Activated CD8-positive, alpha-beta memory T cell treated with anti-CD3 and anti-CD28 coated beads, Interleukin-2, amount 50 U/mL, for 24 hours (primary cell): ENCODE data around the gene RNF130.
"Not testable (repeated sequence)": the region's sequence is repeated elsewhere in the genome, so short reads cannot be mapped to it uniquely, and the experiment has no call there.

Source experiments
- DNase-seq: peaks from one replicate; pipeline ENCODE4 v3.0.0-alpha.2; 2020; ENCODE audit errors: extremely low read depth

The RNF130 gene

DNA sequence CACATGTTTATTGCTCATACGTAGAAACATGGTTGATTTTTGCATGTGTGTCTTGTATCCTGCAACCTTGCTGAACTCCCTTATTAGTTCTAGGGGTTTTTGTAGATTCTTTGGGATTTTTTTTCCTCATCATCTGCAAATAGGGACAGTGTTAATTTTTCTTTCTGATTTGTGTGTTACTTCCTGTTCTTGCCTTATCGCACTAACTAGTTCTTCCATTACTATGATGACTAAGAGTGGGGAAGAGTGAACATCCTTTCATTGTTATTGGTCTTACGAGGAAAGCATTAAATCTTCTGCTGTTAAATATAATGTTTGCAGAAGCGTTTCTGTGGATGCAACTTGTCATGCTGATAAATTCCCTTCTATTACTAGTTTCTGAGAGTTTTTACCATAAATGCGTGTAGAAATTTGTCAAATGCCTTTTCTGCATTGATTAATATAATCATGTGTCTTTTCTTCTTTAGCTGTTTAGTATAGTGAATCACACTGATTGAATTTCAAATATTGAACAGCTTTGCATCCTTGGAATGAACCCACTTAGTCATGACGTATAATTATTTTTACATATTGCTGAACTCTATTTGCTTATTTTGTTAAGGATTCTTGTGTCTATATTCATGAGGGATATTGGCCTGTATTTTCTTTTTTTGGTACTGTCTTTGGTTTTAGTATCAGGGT lies 32.1 kb upstream of the RNF130 start:
- no peak for DNase-seq

DNA sequence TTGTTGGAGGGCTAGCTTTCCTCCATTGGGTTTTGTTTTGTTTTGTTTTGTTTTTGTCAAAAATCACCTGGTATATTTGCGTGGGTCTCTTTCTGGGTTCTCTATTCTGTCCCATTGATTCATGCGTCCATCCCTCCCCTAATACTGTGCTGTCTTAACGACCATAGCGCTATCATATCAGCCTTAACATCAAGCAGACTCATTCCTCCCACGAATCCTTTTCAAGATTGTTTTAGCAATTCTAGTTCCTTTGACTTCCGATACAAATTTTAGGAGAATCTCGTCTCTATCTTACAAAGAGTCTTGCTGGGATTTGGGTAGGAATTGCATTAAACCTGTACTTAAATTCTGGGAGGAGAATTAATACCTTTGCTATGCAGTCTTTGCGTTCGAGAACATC lies 31.1 kb upstream of the RNF130 start:
- no peak for DNase-seq

DNA sequence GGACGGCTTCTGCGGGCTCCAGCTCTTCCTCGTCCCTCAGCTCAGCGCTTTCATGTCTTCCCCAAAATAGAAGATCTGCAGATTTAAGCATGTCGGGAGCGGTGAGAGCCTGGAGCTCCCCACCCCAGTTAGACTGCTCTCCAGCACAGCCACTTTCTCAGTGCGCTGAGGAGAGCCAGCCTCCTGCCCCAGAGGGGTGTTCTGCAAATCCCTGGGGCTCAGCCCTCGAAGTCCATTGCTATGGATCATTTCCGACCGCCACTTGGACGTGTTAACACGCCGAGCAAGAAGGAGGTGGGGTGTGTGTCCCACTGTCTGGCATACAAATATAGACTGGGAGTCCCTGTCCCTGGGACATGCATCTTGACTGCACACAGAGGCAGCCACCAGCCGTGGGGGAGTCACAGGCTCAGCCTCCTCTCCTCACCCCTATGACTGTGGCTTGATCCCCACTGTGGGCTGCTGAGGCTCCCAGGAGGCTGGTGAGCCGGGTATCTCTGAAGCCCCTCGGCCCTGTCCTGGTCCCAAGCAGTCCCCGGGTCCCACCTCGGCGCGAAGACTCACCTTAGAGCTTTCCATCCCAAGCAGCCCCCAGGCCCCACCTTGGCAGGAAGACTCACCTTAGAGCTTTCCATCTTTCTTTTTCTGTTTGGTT lies 30.0 kb upstream of the RNF130 start:
- no peak for DNase-seq

DNA sequence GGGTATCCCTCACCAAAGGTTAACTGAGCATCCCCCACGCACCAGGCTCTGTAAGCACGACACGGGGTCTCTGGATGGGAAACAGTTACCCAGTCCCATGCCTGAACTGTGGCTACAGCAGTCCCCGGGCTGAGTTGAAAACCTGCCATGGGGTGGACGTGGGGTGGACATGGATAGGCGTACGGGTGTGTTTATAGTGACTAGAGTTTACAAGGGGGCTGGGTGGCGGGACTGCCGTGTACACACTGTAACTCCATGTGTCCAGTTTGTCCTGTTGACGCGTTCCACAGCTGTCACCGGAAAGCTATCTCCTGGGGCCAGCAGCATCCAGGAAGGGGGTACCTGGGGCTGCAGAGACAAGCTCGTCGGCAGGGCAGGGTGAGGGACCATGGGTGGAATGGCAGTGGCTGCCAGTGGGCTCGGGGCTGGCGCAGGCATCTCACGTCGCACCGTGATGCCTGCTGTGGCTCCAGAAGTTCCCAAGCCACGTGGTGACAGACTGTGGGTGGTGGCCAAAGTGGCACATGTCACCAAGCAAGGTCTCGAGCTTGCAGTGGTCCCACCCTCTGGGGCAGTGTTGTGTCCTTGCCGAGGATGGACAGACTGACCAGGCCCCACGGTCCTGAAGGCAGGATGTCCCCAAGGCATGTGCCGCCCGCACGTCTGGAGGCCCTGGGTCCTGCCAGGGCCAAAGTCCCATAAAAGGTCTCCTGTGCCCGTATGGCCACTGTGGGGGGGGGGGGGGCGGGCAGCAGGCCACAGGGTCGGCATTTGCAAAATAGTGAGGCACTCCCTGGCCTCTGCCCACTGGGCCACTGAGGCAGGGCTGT lies 29.3 kb upstream of the RNF130 start:
- no peak for DNase-seq

DNA sequence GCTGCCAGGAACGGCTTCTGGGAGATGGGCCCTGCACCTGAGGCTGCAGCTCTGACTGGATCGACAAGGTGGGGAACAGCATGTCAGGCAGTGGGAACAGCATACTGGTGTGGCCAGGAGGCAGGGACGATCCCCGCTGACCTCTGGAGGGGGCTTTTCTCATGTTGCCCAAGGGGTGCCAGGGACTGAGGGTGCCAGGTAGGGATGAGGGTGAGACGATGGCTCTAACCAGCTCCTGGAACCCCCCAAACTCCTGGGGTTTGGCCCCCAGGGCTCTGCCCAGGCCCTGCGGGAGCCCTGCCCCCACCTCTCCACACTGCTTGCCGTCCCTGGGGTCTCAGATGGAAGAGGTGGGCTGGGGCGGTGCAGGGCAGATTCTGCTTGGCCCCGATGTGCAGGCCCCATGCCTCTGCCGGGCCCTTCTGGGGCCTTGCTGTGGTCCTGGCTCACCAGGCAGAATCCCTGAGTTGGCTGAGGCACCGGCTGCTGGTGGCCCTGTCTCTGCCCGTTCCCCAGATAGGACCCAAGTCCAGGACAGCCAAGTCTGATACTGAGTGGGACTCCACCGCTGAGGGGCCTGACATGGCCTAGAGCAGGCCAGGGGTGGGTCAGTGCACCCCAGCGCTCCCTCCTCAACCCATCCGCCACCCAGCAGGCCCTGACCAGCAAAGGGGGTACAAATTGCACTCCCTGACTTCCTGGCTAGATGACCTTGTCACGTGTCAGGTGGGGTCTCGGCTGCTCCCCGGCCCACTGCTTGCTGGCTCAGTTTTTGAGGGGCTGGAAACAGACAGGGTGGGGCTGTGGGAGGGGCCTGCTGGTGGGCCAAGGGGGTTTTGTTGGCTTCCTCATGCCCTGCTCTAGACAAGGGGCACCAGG lies 28.4 kb upstream of the RNF130 start:
- no peak for DNase-seq

DNA sequence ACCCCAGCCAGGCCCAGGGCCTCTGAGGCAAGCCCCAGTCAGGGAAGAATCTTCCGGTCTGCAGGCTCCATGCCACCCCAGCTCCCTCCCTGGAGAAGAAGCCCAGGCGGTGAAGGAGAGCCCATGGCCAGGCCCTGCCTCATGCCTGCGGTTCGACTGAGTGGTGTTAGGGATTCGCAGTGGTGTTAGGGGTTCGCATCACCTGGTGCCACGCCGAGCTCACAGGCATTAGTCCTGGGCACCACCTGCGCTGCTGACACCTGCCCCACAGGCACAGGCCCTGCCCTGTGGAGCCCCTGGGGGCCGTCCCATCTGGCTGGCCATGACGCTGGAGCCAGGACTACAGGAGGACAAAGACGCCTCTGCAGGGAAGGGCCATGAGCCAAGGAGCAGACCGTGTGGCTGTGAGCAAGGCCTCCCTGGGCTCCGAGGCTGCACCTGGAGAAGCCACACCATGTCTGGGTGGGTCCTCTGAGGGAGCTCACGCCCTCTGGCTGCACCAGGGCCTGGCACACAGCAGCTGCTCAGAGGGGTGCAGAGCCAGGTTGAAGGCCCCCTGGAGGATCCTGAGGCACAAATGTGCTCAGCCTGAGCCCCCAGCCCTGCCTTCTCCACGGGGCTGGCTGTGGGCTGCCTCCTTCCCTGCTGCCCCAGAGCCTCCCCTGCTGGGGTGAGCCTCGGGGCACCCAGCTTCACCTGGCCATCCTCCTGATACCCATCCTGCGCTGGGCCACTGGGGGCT lies 27.6 kb upstream of the RNF130 start:
- no peak for DNase-seq

DNA sequence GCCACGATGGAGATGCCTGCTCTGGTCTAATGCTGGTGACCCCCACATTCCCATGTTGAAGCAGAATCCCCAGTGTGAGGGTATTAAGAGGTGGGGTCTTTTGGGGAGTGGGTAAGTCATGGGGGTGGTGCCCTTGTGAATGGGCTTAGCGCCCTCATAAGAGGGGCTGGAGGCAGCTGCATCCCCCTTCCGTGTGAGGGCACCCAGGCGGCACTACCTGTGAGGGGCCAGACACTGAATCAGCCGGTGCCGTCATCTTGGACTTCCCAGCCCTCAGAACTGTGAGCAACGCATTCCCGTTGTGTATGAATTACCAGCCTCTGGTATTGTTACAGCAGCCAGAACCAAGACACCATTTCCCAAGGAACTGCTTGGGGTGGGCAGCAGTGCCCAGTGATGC lies 27.0 kb upstream of the RNF130 start:
- DNase-seq = no peak

DNA sequence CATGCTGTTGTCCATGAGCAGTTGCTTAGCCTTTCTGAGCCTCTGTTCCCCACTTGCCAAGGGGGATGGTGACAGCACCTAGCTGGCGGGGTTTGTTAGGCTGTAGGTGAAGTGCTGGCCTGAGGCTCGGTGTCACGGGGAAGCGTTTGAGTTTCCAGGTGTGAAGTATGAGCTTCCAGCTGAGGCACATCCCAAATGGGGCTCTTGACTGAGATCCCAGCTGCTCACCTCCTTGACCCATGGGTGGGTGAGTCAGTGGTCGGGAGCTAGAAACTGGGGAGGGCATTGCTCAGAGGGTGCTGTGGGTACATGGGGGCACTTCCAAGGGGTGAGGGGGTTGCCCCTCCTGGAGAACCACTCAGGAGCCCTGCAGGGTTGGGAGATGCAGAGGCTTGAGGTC lies 26.4 kb upstream of the RNF130 start:
- DNase-seq = no peak

DNA sequence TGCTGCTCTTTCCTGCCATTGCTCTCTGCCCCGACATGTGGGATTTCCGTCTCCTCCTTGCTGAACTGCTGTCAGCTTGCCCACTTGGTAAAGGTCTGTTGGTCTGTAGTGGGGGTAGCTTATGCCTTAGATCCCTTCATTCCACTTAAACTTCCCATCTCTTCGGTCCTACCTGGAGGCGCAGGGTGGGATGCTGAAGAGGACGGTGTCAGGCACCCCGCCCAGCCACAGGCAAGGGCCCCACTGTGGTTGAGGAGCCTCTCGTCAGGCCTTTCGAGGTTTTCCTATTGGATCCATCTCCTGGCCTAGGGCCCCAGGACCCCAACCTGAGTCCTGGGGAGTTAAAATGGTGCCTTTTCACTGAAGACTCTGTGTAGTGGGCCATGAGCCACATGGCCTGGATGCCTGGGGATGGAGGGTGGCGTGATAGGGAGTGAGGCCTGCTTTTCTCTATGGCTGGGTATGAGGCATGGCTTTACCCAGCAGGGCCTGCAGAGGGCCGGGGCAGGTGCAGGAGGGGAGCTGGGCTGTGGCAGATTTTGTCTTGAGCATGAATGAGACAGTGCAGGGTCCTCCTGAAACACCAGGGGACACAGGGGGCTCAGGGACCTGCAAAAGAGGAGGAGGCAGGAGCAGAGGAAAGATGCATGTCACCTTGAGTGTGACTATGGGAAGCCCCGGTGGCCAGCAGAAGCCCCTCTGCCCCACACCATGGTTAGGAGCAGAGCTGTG lies 25.8 kb upstream of the RNF130 start:
- DNase-seq = no peak

DNA sequence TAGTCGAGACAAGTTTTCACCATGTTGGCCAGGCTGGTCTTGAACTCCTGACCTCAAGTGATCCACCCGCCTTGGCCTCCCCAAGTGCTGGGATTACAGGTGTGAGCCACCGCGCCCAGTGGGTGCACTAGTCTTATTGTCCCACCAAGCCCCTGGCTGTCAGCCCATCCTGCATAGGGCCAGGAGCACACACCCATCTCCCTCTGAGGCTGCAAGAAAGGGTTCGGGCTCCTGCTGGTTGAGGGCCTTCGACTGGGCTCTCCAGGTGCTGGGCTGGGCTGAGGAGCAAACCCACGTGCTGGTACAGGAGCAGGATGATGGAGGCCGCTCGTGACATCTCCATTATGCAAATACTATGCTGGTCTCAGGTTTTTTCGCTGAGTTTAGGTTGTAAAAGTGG lies 25.1 kb upstream of the RNF130 start:
- DNase-seq = no peak

DNA sequence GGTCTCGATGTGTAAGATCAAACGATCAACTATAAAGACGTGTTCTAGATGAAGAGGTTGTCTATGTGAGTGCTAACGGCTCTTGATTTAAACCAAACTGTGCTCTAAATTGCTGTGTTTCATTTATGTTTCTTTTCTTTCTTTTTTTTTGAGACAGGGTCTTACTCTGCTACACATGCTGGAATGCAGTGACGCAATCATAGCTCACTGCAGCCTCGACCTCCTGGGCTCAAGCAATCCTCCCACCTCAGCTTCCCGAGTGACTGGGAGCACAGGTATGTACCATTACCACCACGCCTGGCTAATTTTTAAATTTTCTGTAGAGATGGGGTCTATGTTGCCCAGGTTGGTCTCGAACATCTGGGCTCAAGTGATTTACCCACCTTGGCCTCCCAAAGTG lies 24.0 kb upstream of the RNF130 start:
- no peak for DNase-seq

DNA sequence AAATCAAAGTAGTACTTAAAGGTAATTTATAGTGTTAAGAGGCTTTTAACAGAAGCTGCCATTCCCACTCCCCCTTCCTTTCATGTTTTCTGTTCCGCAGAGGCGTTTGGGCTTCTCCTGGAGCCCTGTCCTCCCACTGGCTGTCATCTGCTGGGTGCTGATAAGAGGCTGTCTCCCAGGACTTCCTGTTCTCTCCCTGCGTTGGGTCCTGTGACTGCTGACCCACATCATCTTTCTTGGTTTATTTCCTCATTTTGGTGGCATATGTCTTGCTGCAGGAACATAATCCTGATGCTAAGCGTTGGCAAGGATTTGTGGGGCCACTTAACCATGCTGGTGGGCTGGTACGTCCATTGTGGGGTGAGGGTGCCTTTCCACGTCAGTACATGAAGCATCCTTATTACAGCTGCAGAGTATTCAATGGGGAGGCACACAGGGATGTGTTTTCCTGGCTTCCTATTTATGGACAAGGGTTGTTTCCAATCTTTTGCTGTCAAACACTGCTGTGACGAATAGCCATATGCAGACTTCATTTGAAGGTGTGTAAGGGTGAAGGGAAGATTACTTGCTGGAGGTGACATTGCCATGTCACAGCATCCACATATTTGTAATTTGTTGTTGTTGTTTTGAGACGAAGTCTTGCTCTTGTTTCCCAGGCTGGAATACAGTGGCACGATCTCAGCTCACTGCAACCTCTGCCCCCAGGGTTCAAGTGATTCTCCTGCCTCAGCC lies 22.3 kb upstream of the RNF130 start:
- no peak for DNase-seq

DNA sequence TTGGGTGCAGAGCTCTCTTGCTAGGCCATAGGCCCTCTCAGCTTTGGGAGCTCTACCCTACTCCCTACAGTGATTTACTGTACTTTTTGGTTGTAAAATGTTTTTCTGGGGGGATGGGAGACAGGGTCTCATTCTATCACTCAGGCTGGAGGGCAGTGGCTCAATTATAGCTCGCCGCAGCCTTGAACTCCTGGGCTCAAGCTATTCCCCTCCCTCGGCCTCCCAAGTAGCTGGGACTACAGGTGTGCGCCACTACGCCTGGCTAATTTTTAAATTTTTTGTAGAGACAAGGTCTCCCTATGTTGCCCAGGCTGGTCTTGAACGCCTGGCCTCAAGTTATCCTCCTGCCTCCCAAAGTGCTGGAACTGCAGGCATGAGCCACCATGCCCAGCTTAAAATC lies 21.7 kb upstream of the RNF130 start:
- no peak for DNase-seq

DNA sequence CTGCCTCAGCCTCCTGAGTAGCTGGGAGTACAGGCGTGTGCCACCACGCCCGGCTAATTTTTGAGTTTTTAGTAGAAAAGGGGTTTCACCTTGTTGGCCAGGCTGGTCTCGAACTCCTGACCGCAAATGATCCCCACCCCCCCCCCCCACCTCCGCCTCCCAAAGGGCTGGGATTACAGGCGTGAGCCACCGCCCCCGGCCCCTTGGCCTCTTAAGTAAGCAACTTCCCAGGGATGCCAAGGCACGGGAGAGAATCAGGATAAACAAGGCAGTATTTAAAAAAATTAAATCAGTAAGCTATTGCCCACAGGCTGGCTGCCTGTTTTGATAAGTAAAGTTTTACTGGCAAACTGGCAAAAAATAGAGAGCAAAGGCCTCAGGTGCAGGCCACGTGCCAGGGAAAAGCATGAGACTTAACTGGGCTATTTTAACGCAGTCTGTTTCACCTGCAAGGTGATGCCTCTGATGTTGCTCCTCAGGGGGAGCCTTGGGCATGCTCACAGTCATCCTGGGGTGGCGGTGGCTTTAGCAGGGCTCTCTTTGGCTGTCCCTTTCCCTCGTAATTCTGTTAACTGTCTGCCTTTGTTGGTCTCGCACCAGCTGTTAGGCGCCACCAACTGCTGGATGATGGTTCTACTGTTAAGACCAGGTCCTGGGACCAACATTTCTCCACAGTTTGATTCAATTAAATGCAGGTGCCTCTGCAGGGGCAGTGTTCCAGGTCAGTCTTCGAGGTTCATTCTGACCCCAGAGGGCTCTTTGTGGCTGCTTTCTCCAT lies 19.4 kb upstream of the RNF130 start:
- DNase-seq = no peak

DNA sequence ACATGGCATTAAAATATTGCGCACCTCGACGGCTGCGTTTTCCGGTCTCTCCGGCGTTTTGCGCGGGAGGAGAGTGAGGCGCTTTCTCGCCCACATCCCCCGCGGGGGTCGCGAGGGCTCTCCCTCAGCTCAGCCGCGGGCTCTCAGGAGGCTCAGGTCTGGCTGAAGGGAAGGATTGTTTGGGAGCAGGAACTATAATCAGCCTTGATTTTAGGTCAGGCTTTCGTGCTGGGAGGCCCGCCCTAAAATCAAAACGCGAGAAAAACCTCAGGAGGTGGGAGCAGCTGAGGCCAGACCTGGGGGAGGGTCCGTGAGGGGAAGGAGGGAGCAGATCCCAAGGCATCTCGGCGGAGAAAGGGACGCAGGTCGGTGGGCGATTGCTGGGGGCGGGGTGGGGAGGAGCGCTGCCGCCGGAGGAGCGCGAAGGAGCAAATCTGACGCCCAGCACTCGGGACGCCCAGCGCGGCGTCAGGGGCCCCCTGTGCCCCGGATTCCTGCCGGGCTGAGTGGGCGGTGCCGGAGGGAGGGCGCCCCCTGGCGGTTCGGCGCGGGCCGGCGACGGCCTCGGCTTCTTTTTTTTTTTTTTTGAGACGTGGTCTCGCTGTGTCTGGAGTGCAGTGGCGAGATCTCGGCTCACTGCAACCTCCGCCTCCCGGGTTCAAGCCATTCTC lies 18.7 kb upstream of the RNF130 start:
- DNase-seq = peak; percentile 34

DNA sequence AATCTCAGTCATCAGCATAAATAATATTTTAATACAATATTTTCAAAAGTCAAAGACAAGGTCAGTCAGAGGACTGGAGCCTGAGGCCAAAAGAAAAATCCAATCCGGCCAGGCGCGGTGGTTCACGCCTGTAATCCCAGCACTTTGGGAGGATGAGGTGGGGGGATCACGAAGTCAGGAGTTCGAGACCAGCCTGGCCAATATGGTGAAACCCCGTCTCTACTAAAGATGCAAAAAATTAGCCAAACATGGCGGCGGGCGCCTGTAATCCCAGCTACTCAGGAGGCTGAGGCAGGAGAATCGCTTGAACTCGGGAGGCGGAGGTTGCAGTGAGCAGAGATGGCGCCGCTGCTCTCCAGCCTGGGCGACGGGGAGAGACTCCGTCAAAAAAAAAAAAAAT lies 18.1 kb upstream of the RNF130 start:
- DNase-seq = not testable (repeated sequence)

DNA sequence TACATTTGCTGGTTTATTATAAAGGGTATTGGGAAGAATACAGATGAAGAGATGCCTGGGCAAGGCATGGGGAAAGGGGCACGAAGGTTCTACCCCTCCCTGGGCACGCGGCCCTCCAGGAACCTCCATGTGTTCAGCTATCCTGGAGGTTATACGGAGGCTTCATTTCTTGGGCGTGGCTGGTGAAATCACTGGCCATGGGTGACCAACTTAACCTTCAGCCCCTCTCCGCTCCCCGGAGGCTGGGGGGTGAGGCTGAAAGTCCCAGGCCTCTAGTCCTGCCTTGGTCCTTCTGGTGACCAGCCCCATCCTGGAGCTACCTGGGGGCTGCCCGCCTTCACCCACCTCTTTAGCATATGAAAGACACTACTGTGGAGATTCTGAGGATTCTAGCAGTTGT lies 17.0 kb upstream of the RNF130 start:
- no peak for DNase-seq

DNA sequence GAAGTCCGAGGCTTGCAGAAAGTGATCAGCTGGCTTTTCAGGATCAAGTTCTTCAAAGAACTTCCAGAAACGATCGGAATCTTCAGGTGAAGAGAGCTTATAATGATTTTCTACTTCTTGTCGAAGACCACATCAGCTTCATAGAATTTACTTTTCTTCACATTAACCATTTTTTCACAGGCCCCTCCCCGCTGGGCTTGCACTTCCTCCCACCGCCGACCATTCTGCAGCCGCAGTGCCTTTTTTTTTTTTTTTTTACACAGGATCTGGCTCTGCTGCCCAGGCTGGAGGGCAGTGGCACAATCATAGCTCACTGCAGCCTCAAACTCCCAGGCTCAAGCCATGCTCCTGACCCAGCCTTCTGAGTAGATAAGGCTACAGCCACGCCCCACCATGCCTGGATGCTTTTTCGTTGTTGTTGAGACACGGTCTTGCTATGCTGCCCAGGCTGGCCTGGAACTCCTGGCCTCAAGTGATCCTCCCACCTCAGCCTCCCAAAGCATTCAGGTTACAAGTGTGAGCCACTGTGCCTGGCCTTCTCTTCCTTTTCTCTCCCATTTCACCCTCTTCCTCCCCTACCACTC lies 15.3 kb upstream of the RNF130 start:
- no peak for DNase-seq
